ENCODE data around the gene OR1J2.
A peak's percentile ranks its signal among the peaks of the same experiment; 100 is the strongest.
"Not testable (repeated sequence)": the region's sequence is repeated elsewhere in the genome, so short reads cannot be mapped to it uniquely, and the experiment has no call there.

The OR1J2 gene

GRCh38 chr9:122510502-122510901 lies at the start of gene OR1J2:
Gene OR1J2 (plus strand): TSS chr9:122510802. CDS start chr9:122510802, 0 bp downstream.
- DNase-seq, result no peak

- peak; percentile 11 to 59 for DNase-seq
These were observed 46.6 kb upstream of the OR1J2 start for GRCh38 chr9:122463828-122464632.

- peak; percentile 15 to 66 for DNase-seq
These were observed 45.7 kb upstream of the OR1J2 start for GRCh38 chr9:122464633-122465567.

- DNase-seq, result no peak
These were observed 44.1 kb upstream of the OR1J2 start for GRCh38 chr9:122466456-122466855.

GRCh38 chr9:122468735-122469134 lies 41.9 kb upstream of the OR1J2 start:
- no peak for DNase-seq

- DNase-seq, result no peak
These were observed 36.0 kb upstream of the OR1J2 start for GRCh38 chr9:122474561-122474960.

GRCh38 chr9:122475717-122476116 lies 34.9 kb upstream of the OR1J2 start:
- DNase-seq, result no peak

GRCh38 chr9:122477346-122477745 lies 33.3 kb upstream of the OR1J2 start:
- no peak for DNase-seq

- no peak for DNase-seq
These were observed 32.8 kb upstream of the OR1J2 start, which contains the start of gene OR1J1 for GRCh38 chr9:122477826-122478225. Gene OR1J1 (minus strand): TSS chr9:122477926. CDS start chr9:122477926, 0 bp downstream.

GRCh38 chr9:122479062-122479461 lies 31.5 kb upstream of the OR1J2 start:
- no peak for DNase-seq

GRCh38 chr9:122498883-122499288 lies 11.7 kb upstream of the OR1J2 start:
- DNase-seq, result no peak

- no peak for DNase-seq
These were observed 3.6 kb upstream of the OR1J2 start for GRCh38 chr9:122506964-122507363.

GRCh38 chr9:122518226-122518625 lies 7.6 kb downstream of the OR1J2 start:
- DNase-seq, result no peak

GRCh38 chr9:122518841-122519240 lies 8.2 kb downstream of the OR1J2 start, which contains the start of gene OR1J4:
Gene OR1J4 (plus strand): TSS chr9:122519141. CDS start chr9:122519141, 0 bp downstream.
- DNase-seq, result no peak

GRCh38 chr9:122519376-122519775 lies 8.8 kb downstream of the OR1J2 start:
- DNase-seq, result no peak

- DNase-seq, result no peak
These were observed 16.0 kb downstream of the OR1J2 start for GRCh38 chr9:122526602-122527001.

GRCh38 chr9:122527193-122527592 lies 16.6 kb downstream of the OR1J2 start, which contains the start of gene OR1N1:
Gene OR1N1 (minus strand): TSS chr9:122527293. CDS start chr9:122527293, 0 bp downstream.
- no peak for DNase-seq

GRCh38 chr9:122531157-122531556 lies 20.6 kb downstream of the OR1J2 start:
- DNase-seq, result not testable (repeated sequence)

GRCh38 chr9:122536134-122536533 lies 25.5 kb downstream of the OR1J2 start:
- DNase-seq, result no peak

GRCh38 chr9:122537066-122537465 lies 26.5 kb downstream of the OR1J2 start:
- not testable (repeated sequence) for DNase-seq

- no peak for DNase-seq
These were observed 28.2 kb downstream of the OR1J2 start for GRCh38 chr9:122538757-122539156.

GRCh38 chr9:122546196-122546595 lies 35.6 kb downstream of the OR1J2 start:
- no peak for DNase-seq

- DNase-seq, result no peak
These were observed 40.8 kb downstream of the OR1J2 start for GRCh38 chr9:122551371-122551770.

Data from NCI-H1930 (cell line).